Measurements from ENCODE around the gene TBC1D4. TPM values are rescaled to one million over a fixed set of nuclear protein-coding genes. Genes with fewer than 3 reads are reported as not detected.

Gene TBC1D4
- total RNA-seq, 1 donor from 2014 or later = 1.5 TPM

- POLR2A ChIA-PET = no interaction called here
- no peak for TF ChIP-seq CTCF (IDR thresholded peaks at IDR 0.05)
These were observed 2.7 kb downstream of the TBC1D4 start for GRCh38 chr13:75479102-75479740.

GRCh38 chr13:75478659-75479058 is 3.3 kb downstream of the TBC1D4 start:
- ATAC-seq (ENCODE audit: low read depth) = no peak

More at GRCh38 chr13:75479102-75479740, 2.7 kb downstream of the TBC1D4 start:
- Mint-ChIP-seq H3K36me3 (ENCODE audit: low read depth) (peaks cover 3% of the 10 kb centered on the region), H3K9me3 (no peaks in the 10 kb centered on the region), H3K4me3 (no peak overlapping the region), H3K27ac (no peak overlapping the region), H3K27me3 (peaks cover 33% of the 10 kb centered on the region), H3K4me1 (peaks cover 15% of the 10 kb centered on the region)
- no peak for DNase-seq
- intact Hi-C loops (cut with micrococcal nuclease) = no loop called here
- CTCF ChIA-PET = no interaction called here
- ATAC-seq (ENCODE audit: low read depth) = no peak

GRCh38 chr13:75474956-75475355 is 7.0 kb downstream of the TBC1D4 start:
- no peak overlapping the region for H3K27ac Mint-ChIP-seq
- H3K27me3 Mint-ChIP-seq = peaks cover 22% of the 10 kb centered on the region
- no peaks in the 10 kb centered on the region for H3K36me3 Mint-ChIP-seq (ENCODE audit: low read depth)
- ATAC-seq (ENCODE audit: low read depth) = no peak
- intact Hi-C loops (cut with micrococcal nuclease) = no loop called here
- no peak for TF ChIP-seq CTCF (IDR thresholded peaks at IDR 0.05)
- no peaks in the 10 kb centered on the region for H3K9me3 Mint-ChIP-seq
- POLR2A ChIA-PET = no interaction called here
- CTCF ChIA-PET = interaction anchor here (1.0 kb wide), 1 partner anchor 9 kb away, joined by 3 read pairs; no protein-coding TSS in a partner anchor
- no peak for DNase-seq
- no peak overlapping the region for H3K4me3 Mint-ChIP-seq
- no peaks in the 10 kb centered on the region for H3K4me1 Mint-ChIP-seq

More at GRCh38 chr13:75478659-75479058, 3.3 kb downstream of the TBC1D4 start:
- ChIA-PET POLR2A (no interaction called here), CTCF (no interaction called here)
- no peak for TF ChIP-seq CTCF (IDR thresholded peaks at IDR 0.05)
- no peak overlapping the region for H3K4me3 Mint-ChIP-seq
- no peak for DNase-seq
- no peaks in the 10 kb centered on the region for H3K9me3 Mint-ChIP-seq
- H3K27ac Mint-ChIP-seq = no peak overlapping the region
- H3K27me3 Mint-ChIP-seq = peaks cover 33% of the 10 kb centered on the region
- intact Hi-C loops (cut with micrococcal nuclease) = no loop called here
- peaks cover 3% of the 10 kb centered on the region for H3K36me3 Mint-ChIP-seq (ENCODE audit: low read depth)
- peaks cover 15% of the 10 kb centered on the region for H3K4me1 Mint-ChIP-seq

- CTCF ChIA-PET = no interaction called here
- no peak for TF ChIP-seq CTCF (IDR thresholded peaks at IDR 0.05)
- intact Hi-C loops (cut with micrococcal nuclease) = no loop called here
- Mint-ChIP-seq H3K36me3 (ENCODE audit: low read depth) (no peaks in the 10 kb centered on the region), H3K4me1 (no peaks in the 10 kb centered on the region), H3K9me3 (no peaks in the 10 kb centered on the region), H3K27ac (no peak overlapping the region), H3K4me3 (no peak overlapping the region), H3K27me3 (peaks cover 14% of the 10 kb centered on the region)
- no peak for ATAC-seq (ENCODE audit: low read depth)
- POLR2A ChIA-PET = no interaction called here
- DNase-seq = no peak
These were observed 8.5 kb downstream of the TBC1D4 start for GRCh38 chr13:75473468-75473867.

GRCh38 chr13:75470676-75471075 is 11.3 kb downstream of the TBC1D4 start:
- no peaks in the 10 kb centered on the region for H3K4me1 Mint-ChIP-seq
- ATAC-seq (ENCODE audit: low read depth) (no peak), DNase-seq (no peak)
- no peak for TF ChIP-seq CTCF (IDR thresholded peaks at IDR 0.05)
- no peaks in the 10 kb centered on the region for H3K36me3 Mint-ChIP-seq (ENCODE audit: low read depth)
- no peak overlapping the region for H3K4me3 Mint-ChIP-seq
- intact Hi-C loops (cut with micrococcal nuclease) = no loop called here
- CTCF ChIA-PET = no interaction called here
- H3K27me3 Mint-ChIP-seq = no peaks in the 10 kb centered on the region
- H3K9me3 Mint-ChIP-seq = no peaks in the 10 kb centered on the region
- no peak overlapping the region for H3K27ac Mint-ChIP-seq
- POLR2A ChIA-PET = no interaction called here

All from activated B cell treated with CpG ODN at 0.5 μM for 24 hours (primary cell).